ENCODE data around the gene SDC1. TPM values are rescaled to one million over a fixed set of nuclear protein-coding genes. Genes with fewer than 3 reads are reported as not detected.

SDC1 gene
- total RNA-seq, 1 experiment from 2014 or later = 22.3 TPM

DNA sequence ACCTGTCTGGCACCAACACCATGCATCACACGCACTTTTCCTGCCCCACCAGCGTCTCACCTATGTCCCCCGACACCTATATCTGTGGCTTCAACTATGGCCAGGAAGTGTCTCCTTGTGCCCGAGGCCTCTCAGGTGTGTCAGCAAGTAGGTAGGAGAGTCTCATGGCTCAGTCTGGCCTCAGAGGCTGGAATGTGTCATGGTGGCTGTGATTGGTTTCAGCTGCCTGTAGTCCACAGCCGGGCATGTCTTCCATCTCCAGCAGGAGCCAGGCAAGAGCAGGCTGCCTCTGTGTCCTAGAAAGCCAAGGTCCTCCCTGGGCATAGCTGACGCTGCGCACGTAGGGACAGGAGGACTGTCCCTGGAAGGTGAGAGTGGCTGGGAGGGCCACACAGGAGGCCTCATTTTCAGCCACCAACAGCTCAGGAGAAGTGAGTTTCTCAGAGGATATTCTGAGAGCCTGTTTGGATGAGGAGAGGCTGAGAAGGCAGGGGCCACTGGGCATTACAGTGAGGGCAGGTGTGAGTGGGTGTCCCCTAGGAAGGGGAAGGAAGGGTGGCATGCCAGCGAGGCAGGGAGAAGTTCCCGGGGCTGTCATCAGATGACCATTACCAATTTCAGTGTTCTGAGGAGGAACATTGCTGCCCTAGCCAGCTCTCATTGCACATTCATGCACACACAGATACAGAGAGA is 47.2 kb downstream of the SDC1 start:
- Histone ChIP-seq H2BK20ac (ENCODE audit: low read depth, low read length, poor library complexity, severe bottlenecking) (no peak overlapping the region), H3K79me2 (ENCODE audit: insufficient read depth, low read length) (no peaks in the 10 kb centered on the region), H3K14ac (ENCODE audit: insufficient read depth, low read length) (no peak overlapping the region), H3K27me3 (ENCODE audit: insufficient read depth, low read length) (no peaks in the 10 kb centered on the region), H2AFZ (ENCODE audit: low read length) (no peak overlapping the region), H3K4me2 (ENCODE audit: insufficient read depth, insufficient read length, low read length) (no peak overlapping the region), H4K5ac (ENCODE audit: insufficient read length, low read depth, low read length) (no peak overlapping the region), H3T11ph (ENCODE audit: low read length) (no peak overlapping the region), H3K23me2 (ENCODE audit: insufficient read length, low read depth, low read length, poor library complexity, severe bottlenecking) (no peaks in the 10 kb centered on the region), H3K9me3 (ENCODE audit: control insufficient read depth, low read depth, low read length) (no peaks in the 10 kb centered on the region), H3K23ac (ENCODE audit: insufficient read length, low read depth, low read length) (no peak overlapping the region), H4K8ac (replicated peaks; ENCODE audit: insufficient read length, low read depth, low read length) (no peak overlapping the region), H2BK120ac (ENCODE audit: low read depth, low read length, poor library complexity, severe bottlenecking) (no peak overlapping the region), H3K79me1 (ENCODE audit: insufficient read depth, low read depth, low read length, poor library complexity, severe bottlenecking) (no peaks in the 10 kb centered on the region), H2BK5ac (ENCODE audit: insufficient read length, low read length) (no peak overlapping the region), H4K91ac (ENCODE audit: insufficient read length, low read depth, low read length) (no peak overlapping the region), H4K20me1 (ENCODE audit: control insufficient read depth, insufficient read depth, insufficient read length) (no peaks in the 10 kb centered on the region), H3K4ac (ENCODE audit: low read depth, low read length) (no peak overlapping the region), H2BK12ac (ENCODE audit: insufficient read length, low read depth, low read length) (no peak overlapping the region), H2AK5ac (ENCODE audit: insufficient read length, low read length) (no peak overlapping the region), H3K56ac (ENCODE audit: insufficient read length, low read depth, low read length) (no peak overlapping the region), H2BK15ac (ENCODE audit: low read depth, low read length) (no peak overlapping the region), H3K18ac (ENCODE audit: insufficient read length, low read depth, low read length) (no peak overlapping the region), H3K4me1 (ENCODE audit: insufficient read depth, low read length) (no peaks in the 10 kb centered on the region), H3K27ac (ENCODE audit: insufficient read length, low read depth, low read length) (no peak overlapping the region), H3K9ac (ENCODE audit: extremely low read depth, insufficient read length, low read length) (no peak overlapping the region)
- Mint-ChIP-seq H3K4me1 (peaks cover 4 to 8% of the 10 kb centered on the region in 2 experiments; a peak in 3 of 4 replicates), H3K27me3 (ENCODE audit: low read depth) (peaks cover under 1% of the 10 kb centered on the region), H3K4me3 (no peak overlapping the region), H3K9me3 (no peaks in the 10 kb centered on the region), H3K27ac (peak overlapping the region in 1 of 3 experiments; percentile 24; a peak in 1 of 7 replicates), H3K36me3 (ENCODE audit: insufficient read depth in 1 of 3, low read depth in 3 of 3) (no peaks in the 10 kb centered on the region)
- no CpG with 5 or more reads among the region's 10 CpGs for WGBS (ENCODE audit: extremely low coverage, insufficient read length, low lambda C conversion rate)
- TF ChIP-seq, protein P1, sequence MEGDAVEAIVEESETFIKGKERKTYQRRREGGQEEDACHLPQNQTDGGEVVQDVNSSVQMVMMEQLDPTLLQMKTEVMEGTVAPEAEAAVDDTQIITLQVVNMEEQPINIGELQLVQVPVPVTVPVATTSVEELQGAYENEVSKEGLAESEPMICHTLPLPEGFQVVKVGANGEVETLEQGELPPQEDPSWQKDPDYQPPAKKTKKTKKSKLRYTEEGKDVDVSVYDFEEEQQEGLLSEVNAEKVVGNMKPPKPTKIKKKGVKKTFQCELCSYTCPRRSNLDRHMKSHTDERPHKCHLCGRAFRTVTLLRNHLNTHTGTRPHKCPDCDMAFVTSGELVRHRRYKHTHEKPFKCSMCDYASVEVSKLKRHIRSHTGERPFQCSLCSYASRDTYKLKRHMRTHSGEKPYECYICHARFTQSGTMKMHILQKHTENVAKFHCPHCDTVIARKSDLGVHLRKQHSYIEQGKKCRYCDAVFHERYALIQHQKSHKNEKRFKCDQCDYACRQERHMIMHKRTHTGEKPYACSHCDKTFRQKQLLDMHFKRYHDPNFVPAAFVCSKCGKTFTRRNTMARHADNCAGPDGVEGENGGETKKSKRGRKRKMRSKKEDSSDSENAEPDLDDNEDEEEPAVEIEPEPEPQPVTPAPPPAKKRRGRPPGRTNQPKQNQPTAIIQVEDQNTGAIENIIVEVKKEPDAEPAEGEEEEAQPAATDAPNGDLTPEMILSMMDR (conservative IDR thresholded peaks at IDR 0.05) = peak; percentile 33; the same call in 2 of the 3 replicates
- DNase-seq = no peak
